ENCODE measurements around the gene HBE1. TPM values are rescaled to one million over a fixed set of nuclear protein-coding genes. Genes with fewer than 3 reads are reported as not detected.

HBE1 gene
- polyA plus RNA-seq, 1 of the 3 experiments (the other 2 are of a cell fraction) = 2.4 TPM

- no peak for DNase-seq
- Histone ChIP-seq H3K4me2 (no peak overlapping the region), H3K27me3 (ENCODE audit: insufficient read depth) (no peaks in the 10 kb centered on the region; the same call in 1 of the 2 replicates), H3K4me1 (ENCODE audit: control insufficient read depth in 1 of 2, insufficient read depth in 2 of 2, low read depth in 1 of 2, low read length in 1 of 2) (no peaks in the 10 kb centered on the region), H3K27ac (ENCODE audit: low read depth in 2 of 2, low read length in 1 of 2) (no peak overlapping the region), H3K36me3 (replicated peaks in 1 of 2; ENCODE audit: control insufficient read depth in 1 of 2, insufficient read depth in 2 of 2, low read length in 1 of 2) (no peaks in the 10 kb centered on the region), H3K9me3 (no peaks in the 10 kb centered on the region), H4K20me1 (ENCODE audit: insufficient read depth) (no peaks in the 10 kb centered on the region), H3K4me3 (ENCODE audit: low read depth in 2 of 2, low read length in 1 of 2) (no peak overlapping the region), H2AFZ (ENCODE audit: low read depth) (no peak overlapping the region), H3K9ac (no peak overlapping the region), H3K9me2 (no peaks in the 10 kb centered on the region), H3K79me2 (ENCODE audit: insufficient read depth) (no peaks in the 10 kb centered on the region), H3F3A (replicated peaks; ENCODE audit: insufficient read depth) (no peaks in the 10 kb centered on the region)
- WGBS (ENCODE audit: low lambda C conversion rate) = 3% methylated on average over 4 of the region's 4 CpGs
- TF ChIP-seq FOXJ3 (CRISPR knock-in tag; IDR thresholded peaks at IDR 0.05) = no peak
- TF ChIP-seq MEF2A (IDR thresholded peaks at IDR 0.05; ENCODE audit: borderline replicate concordance, low read depth) = no peak
- TF ChIP-seq, protein P1, sequence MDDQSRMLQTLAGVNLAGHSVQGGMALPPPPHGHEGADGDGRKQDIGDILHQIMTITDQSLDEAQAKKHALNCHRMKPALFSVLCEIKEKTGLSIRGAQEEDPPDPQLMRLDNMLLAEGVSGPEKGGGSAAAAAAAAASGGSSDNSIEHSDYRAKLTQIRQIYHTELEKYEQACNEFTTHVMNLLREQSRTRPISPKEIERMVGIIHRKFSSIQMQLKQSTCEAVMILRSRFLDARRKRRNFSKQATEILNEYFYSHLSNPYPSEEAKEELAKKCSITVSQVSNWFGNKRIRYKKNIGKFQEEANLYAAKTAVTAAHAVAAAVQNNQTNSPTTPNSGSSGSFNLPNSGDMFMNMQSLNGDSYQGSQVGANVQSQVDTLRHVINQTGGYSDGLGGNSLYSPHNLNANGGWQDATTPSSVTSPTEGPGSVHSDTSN (IDR thresholded peaks at IDR 0.05) = no peak
- TF ChIP-seq TEAD4 (IDR thresholded peaks at IDR 0.05; ENCODE audit: borderline replicate concordance, insufficient read depth) = no peak
- POLR2A ChIA-PET = no interaction called here
- CTCF ChIA-PET = no interaction called here
Observed at GRCh38 chr11:5243816-5244180, 25.9 kb downstream of the HBE1 start.

- Histone ChIP-seq H3K4me2 (no peak overlapping the region), H3K4me3 (ENCODE audit: low read depth in 2 of 2, low read length in 1 of 2) (no peak overlapping the region), H3K27me3 (ENCODE audit: insufficient read depth) (no peaks in the 10 kb centered on the region; the same call in 1 of the 2 replicates), H3F3A (replicated peaks; ENCODE audit: insufficient read depth) (no peaks in the 10 kb centered on the region), H3K9me2 (no peaks in the 10 kb centered on the region), H3K4me1 (ENCODE audit: control insufficient read depth in 1 of 2, insufficient read depth in 2 of 2, low read depth in 1 of 2, low read length in 1 of 2) (no peaks in the 10 kb centered on the region), H2AFZ (ENCODE audit: low read depth) (no peak overlapping the region), H3K9me3 (no peaks in the 10 kb centered on the region), H3K36me3 (replicated peaks in 1 of 2; ENCODE audit: control insufficient read depth in 1 of 2, insufficient read depth in 2 of 2, low read length in 1 of 2) (no peaks in the 10 kb centered on the region), H3K9ac (no peak overlapping the region), H3K79me2 (ENCODE audit: insufficient read depth) (no peaks in the 10 kb centered on the region), H3K27ac (ENCODE audit: low read depth in 2 of 2, low read length in 1 of 2) (no peak overlapping the region), H4K20me1 (ENCODE audit: insufficient read depth) (no peaks in the 10 kb centered on the region)
- TF ChIP-seq MEF2A (IDR thresholded peaks at IDR 0.05; ENCODE audit: borderline replicate concordance, low read depth) (no peak), ELF1 (IDR thresholded peaks at IDR 0.05) (no peak), RFX5 (IDR thresholded peaks at IDR 0.05; ENCODE audit: low read length) (no peak), TEAD4 (IDR thresholded peaks at IDR 0.05; ENCODE audit: borderline replicate concordance, insufficient read depth) (no peak)
- TF ChIP-seq, protein P2, sequence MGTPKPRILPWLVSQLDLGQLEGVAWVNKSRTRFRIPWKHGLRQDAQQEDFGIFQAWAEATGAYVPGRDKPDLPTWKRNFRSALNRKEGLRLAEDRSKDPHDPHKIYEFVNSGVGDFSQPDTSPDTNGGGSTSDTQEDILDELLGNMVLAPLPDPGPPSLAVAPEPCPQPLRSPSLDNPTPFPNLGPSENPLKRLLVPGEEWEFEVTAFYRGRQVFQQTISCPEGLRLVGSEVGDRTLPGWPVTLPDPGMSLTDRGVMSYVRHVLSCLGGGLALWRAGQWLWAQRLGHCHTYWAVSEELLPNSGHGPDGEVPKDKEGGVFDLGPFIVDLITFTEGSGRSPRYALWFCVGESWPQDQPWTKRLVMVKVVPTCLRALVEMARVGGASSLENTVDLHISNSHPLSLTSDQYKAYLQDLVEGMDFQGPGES (IDR thresholded peaks at IDR 0.05; ENCODE audit: low read depth, low read length) = no peak
- TF ChIP-seq, protein P3, sequence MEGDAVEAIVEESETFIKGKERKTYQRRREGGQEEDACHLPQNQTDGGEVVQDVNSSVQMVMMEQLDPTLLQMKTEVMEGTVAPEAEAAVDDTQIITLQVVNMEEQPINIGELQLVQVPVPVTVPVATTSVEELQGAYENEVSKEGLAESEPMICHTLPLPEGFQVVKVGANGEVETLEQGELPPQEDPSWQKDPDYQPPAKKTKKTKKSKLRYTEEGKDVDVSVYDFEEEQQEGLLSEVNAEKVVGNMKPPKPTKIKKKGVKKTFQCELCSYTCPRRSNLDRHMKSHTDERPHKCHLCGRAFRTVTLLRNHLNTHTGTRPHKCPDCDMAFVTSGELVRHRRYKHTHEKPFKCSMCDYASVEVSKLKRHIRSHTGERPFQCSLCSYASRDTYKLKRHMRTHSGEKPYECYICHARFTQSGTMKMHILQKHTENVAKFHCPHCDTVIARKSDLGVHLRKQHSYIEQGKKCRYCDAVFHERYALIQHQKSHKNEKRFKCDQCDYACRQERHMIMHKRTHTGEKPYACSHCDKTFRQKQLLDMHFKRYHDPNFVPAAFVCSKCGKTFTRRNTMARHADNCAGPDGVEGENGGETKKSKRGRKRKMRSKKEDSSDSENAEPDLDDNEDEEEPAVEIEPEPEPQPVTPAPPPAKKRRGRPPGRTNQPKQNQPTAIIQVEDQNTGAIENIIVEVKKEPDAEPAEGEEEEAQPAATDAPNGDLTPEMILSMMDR (IDR thresholded peaks at IDR 0.05) = no peak
- WGBS (ENCODE audit: low lambda C conversion rate) = 7% methylated on average over 7 of the region's 7 CpGs
- DNase-seq = no peak
- ChIA-PET POLR2A (no interaction called here), CTCF (no interaction called here)
Observed at GRCh38 chr11:5242933-5243815, 26.6 kb downstream of the HBE1 start.

Data from SK-N-SH (cell line).